OCI-LY3 (cell line): Measurements from ENCODE around the gene HIPK2.

Experiments used
- EZH2phosphoT487 ChIP-seq: fragments of 200-600 bp; shearing (Covaris generic); IDR thresholded peaks from 2 replicates; pipeline ENCODE4 v1.6.1; 2018; ENCODE audit warnings: antibody characterized with exemption, mixed run types, low read depth
- TF ChIP-seq, protein P1 (sequence below): fragments of 200-600, 300-600 bp; sonication (generic); IDR thresholded peaks from 2 replicates; pipeline ENCODE4 v1.5.1; 2014; ENCODE audit warnings: antibody characterized with exemption, low read length, low read depth

DNA sequence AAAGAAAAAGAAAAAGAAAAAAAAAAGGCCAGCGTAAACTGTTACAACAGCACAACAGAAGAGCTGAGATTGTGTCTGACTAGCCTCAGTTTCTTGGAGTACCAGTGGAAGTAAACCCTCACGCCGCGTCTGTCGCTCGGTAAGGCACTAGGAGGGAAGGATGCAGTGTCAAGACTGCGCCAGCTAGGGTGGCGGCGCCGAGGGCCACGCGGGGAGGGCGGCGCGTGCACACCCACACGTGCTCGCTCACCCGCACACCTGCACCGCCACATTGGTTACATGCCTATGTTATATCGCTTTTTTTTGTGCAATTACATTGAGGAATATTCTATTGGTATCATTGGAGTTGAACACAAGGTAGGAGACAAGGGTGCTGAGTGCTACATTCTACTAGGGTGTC lies 206.1 kb downstream of the HIPK2 start:
- TF ChIP-seq, protein P1, sequence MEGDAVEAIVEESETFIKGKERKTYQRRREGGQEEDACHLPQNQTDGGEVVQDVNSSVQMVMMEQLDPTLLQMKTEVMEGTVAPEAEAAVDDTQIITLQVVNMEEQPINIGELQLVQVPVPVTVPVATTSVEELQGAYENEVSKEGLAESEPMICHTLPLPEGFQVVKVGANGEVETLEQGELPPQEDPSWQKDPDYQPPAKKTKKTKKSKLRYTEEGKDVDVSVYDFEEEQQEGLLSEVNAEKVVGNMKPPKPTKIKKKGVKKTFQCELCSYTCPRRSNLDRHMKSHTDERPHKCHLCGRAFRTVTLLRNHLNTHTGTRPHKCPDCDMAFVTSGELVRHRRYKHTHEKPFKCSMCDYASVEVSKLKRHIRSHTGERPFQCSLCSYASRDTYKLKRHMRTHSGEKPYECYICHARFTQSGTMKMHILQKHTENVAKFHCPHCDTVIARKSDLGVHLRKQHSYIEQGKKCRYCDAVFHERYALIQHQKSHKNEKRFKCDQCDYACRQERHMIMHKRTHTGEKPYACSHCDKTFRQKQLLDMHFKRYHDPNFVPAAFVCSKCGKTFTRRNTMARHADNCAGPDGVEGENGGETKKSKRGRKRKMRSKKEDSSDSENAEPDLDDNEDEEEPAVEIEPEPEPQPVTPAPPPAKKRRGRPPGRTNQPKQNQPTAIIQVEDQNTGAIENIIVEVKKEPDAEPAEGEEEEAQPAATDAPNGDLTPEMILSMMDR: no peak
- TF ChIP-seq EZH2phosphoT487: no peak
